Mucosa of rectum (tissue), 2 donors: Measurements from ENCODE around the gene SNX3.

Experiments used
- H3K27ac ChIP-seq, 2 donors: one replicate each; pipeline ENCODE4 v1.7.0; 2013; ENCODE audit warnings: inconsistent platforms in 2 of 2, low read depth in 2 of 2, low read length in 2 of 2
- H3K27me3 ChIP-seq, 2 donors: one replicate each; pipeline ENCODE4 v1.7.0; 2013; ENCODE audit warnings: low read length in 2 of 2; ENCODE audit not compliant: control insufficient read depth in 2 of 2, insufficient read depth in 2 of 2
- H3K36me3 ChIP-seq, 2 donors: one replicate each; pipeline ENCODE4 v1.7.0; 2013; ENCODE audit warnings: low read length in 2 of 2; ENCODE audit not compliant: control insufficient read depth in 2 of 2, insufficient read depth in 2 of 2
- H3K4me1 ChIP-seq, 2 donors: one replicate each; pipeline ENCODE4 v1.7.0; 2013; ENCODE audit warnings: low read length in 2 of 2, mild to moderate bottlenecking in 1 of 2; ENCODE audit not compliant: control insufficient read depth in 2 of 2, insufficient read depth in 2 of 2
- H3K4me3 ChIP-seq, 2 donors: one replicate each; pipeline ENCODE4 v1.7.0; 2013; ENCODE audit warnings: low read length in 2 of 2
- H3K9ac ChIP-seq, 2 donors: one replicate each; pipeline ENCODE4 v1.7.0; 2013; ENCODE audit warnings: low read length in 2 of 2, low read depth in 1 of 2, mild to moderate bottlenecking in 1 of 2
- H3K9me3 ChIP-seq, 2 donors: one replicate each; pipeline ENCODE4 v1.7.0; 2013; ENCODE audit warnings: low read length in 2 of 2; ENCODE audit not compliant: control insufficient read depth in 2 of 2
- donor health status: healthy.
- donor health status: Normal muscosa, but diverticular disease.

Gene SNX3

GRCh38 chr6:108174371-108175175, 86.3 kb downstream of the SNX3 start:
- H3K4me1 ChIP-seq = peaks cover 6 to 12% of the 10 kb centered on the region in 2 donors
- no peak overlapping the region for H3K27ac ChIP-seq
- H3K36me3 ChIP-seq = no peaks in the 10 kb centered on the region
- H3K27me3 ChIP-seq = peaks cover 69 to 79% of the 10 kb centered on the region in 2 donors
- H3K9ac ChIP-seq = no peak overlapping the region
- H3K4me3 ChIP-seq = no peak overlapping the region
- no peaks in the 10 kb centered on the region for H3K9me3 ChIP-seq

DNA sequence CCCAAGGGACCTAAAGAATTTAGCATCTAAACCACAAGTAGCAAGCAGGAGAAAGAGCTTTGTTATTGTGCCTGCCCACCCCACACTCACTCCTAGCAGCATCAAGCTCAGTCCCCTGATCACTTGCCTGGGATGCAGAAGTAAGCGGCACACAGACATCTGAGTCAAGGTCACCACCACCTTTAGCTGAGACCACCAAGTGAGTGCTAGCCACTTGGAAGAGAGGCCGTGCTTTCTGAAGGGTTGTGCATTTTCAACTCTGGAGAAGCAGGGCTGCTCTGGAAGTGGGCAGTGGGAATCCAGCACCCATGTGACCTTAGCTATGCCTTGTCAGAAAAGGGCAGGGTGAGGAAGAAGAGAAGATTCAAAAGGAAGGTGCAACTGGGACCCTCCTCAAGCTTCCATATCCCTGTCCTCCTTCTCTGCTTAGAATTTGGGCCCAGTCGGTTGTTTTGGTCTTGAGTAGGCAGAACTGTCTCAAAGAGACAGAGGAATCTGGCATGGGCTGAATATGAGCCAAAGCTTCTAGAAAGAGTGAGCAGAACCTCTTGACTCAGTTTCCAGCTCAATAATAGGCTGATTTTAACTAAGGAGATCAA, 88.8 kb downstream of the SNX3 start:
- H3K4me3 ChIP-seq = no peak overlapping the region
- no peak overlapping the region for H3K27ac ChIP-seq
- H3K36me3 ChIP-seq = no peaks in the 10 kb centered on the region
- H3K27me3 ChIP-seq = peaks cover 90 to 95% of the 10 kb centered on the region in 2 donors
- no peaks in the 10 kb centered on the region for H3K9me3 ChIP-seq
- H3K9ac ChIP-seq = no peak overlapping the region
- peaks cover 16 to 34% of the 10 kb centered on the region in 2 donors for H3K4me1 ChIP-seq

DNA sequence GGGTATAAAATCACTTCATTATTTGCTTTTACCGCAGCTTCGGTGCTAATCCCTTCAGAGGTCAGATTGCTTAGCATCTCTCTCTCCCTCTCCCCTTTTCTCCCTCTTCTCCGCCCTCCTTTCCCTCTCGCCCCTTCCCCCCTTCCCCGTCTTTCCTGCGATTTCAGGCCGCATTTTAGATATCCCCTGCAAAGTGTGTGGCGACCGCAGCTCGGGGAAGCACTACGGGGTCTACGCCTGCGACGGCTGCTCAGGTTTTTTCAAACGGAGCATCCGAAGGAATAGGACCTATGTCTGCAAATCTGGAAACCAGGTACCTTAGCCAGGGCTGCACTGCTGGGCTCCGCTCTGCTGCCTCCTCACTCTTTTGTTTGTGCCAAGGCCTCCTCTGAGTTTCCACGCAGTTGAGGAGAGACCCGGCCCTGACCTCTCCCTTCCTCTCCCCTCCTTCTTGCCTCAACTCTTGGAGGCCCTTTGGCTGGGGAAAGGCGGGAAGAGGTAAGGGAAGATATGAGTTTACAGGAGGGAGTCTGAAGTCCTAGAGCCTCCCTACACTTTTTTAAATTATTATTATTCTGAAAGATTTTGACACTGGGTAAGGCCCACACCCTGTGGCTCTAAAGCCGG, 89.4 kb downstream of the SNX3 start:
- Histone ChIP-seq H3K27me3 (peaks cover 87 to 95% of the 10 kb centered on the region in 2 donors), H3K4me1 (peaks cover 16 to 34% of the 10 kb centered on the region in 2 donors), H3K9me3 (no peaks in the 10 kb centered on the region), H3K4me3 (no peak overlapping the region), H3K27ac (no peak overlapping the region), H3K36me3 (no peaks in the 10 kb centered on the region), H3K9ac (no peak overlapping the region)

- Histone ChIP-seq H3K9ac (no peak overlapping the region), H3K4me1 (peaks cover 14 to 27% of the 10 kb centered on the region in 2 donors), H3K27ac (no peak overlapping the region), H3K27me3 (peaks cover 88 to 95% of the 10 kb centered on the region in 2 donors), H3K4me3 (no peak overlapping the region), H3K36me3 (no peaks in the 10 kb centered on the region), H3K9me3 (no peaks in the 10 kb centered on the region)
These were observed 90.2 kb downstream of the SNX3 start for GRCh38 chr6:108170332-108171290.

- peaks cover 11 to 22% of the 10 kb centered on the region in 2 donors for H3K4me1 ChIP-seq
- H3K27me3 ChIP-seq = peaks cover 88 to 95% of the 10 kb centered on the region in 2 donors
- no peak overlapping the region for H3K9ac ChIP-seq
- no peak overlapping the region for H3K27ac ChIP-seq
- no peak overlapping the region for H3K4me3 ChIP-seq
- H3K9me3 ChIP-seq = no peaks in the 10 kb centered on the region
- no peaks in the 10 kb centered on the region for H3K36me3 ChIP-seq
These were observed 91.1 kb downstream of the SNX3 start for GRCh38 chr6:108169464-108170331.

- peaks cover 13 to 22% of the 10 kb centered on the region in 2 donors for H3K4me1 ChIP-seq
- H3K9ac ChIP-seq = no peak overlapping the region
- H3K36me3 ChIP-seq = no peaks in the 10 kb centered on the region
- H3K4me3 ChIP-seq = peak overlapping the region; percentile 28 to 43
- H3K9me3 ChIP-seq = no peaks in the 10 kb centered on the region
- peaks cover 88 to 94% of the 10 kb centered on the region in 2 donors for H3K27me3 ChIP-seq
- no peak overlapping the region for H3K27ac ChIP-seq
These were observed 92.1 kb downstream of the SNX3 start for GRCh38 chr6:108168501-108169463.

DNA sequence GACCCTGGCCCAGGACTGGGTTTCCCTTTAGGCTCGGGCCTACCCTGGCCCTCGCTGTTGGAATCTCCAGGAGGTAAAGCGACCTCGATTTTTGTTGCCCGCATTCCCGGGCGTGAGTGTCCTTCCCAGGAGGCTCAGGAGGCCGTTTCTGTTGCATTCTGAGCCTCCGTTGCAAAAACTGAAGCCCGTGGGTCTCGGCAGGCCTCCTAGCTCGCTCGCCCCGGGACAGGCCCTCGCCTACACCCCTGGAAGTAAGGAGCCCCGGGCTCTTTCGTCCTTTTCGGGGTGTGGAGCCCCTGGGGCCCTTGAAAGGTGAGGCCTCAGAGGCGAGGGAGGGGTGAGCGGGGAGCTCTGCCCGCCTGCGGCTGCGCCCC, 92.8 kb downstream of the SNX3 start:
- H3K27ac ChIP-seq = no peak overlapping the region
- H3K27me3 ChIP-seq = peaks cover 90 to 97% of the 10 kb centered on the region in 2 donors
- peak overlapping the region in 1 of 2 donors; percentile 43 for H3K4me3 ChIP-seq
- H3K4me1 ChIP-seq = peaks cover 13 to 22% of the 10 kb centered on the region in 2 donors
- no peak overlapping the region for H3K9ac ChIP-seq
- no peaks in the 10 kb centered on the region for H3K9me3 ChIP-seq
- no peaks in the 10 kb centered on the region for H3K36me3 ChIP-seq

DNA sequence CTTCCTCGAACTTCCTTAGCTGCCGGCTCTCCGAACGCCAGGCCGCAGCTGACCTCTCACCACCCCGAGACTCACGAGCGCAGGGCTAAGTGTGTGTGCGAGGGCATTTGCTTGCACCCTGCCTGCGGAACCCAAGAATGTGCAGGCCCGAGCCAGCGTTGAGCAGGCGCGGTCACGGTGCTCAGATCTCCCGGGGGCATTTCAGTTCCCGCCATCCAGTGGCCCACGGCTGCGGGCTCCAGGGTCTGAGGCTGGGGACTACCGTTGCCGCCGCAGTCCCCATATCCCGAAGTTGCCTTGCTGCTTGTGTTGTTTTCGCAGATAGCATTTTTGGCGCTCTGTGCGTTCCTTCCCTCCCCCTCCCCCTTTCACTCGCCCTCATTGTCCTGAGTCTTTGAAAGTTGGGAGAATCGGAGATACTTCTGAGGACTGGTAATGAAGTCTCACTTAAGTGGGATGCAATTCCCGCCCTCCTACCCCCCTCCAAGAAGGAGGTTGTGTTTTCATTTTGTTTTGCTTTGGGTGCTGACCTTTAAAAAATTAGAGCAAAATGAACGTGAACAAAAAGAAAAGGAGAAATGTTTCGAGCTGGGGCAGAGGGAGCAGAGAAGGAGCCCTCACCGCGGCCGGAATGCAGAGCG, 93.3 kb downstream of the SNX3 start:
- Histone ChIP-seq H3K9me3 (no peaks in the 10 kb centered on the region), H3K4me1 (peaks cover 13 to 22% of the 10 kb centered on the region in 2 donors), H3K36me3 (no peaks in the 10 kb centered on the region), H3K27me3 (peaks cover 90 to 97% of the 10 kb centered on the region in 2 donors), H3K9ac (no peak overlapping the region), H3K27ac (no peak overlapping the region), H3K4me3 (peak overlapping the region in 1 of 2 donors; percentile 35)
